Hepatocyte (in vitro differentiated cells): ENCODE data around the gene DNAJC9.

Experiments
- EZH2 ChIP-seq: fragments of 200-600 bp; sonication (generic); IDR thresholded peaks from 2 replicates; pipeline ENCODE4 v1.6.1; 2016; ENCODE audit warnings: antibody characterized with exemption, mild to moderate bottlenecking, borderline replicate concordance
- EZH2phosphoT487 ChIP-seq: fragments of 200-600 bp; sonication (generic); IDR thresholded peaks from one replicate; pipeline ENCODE4 v1.6.1; 2018; ENCODE audit warnings: antibody characterized with exemption, mild to moderate bottlenecking, low read depth, moderate library complexity; ENCODE audit not compliant: unreplicated experiment, severe bottlenecking
- TF ChIP-seq, protein P1 (sequence below): fragments of 200-600 bp; sonication (generic); IDR thresholded peaks from 2 replicates; pipeline ENCODE4 v1.5.1; 2016; ENCODE audit warnings: antibody characterized with exemption, mild to moderate bottlenecking; ENCODE audit not compliant: poor library complexity

- TF ChIP-seq, protein P1, sequence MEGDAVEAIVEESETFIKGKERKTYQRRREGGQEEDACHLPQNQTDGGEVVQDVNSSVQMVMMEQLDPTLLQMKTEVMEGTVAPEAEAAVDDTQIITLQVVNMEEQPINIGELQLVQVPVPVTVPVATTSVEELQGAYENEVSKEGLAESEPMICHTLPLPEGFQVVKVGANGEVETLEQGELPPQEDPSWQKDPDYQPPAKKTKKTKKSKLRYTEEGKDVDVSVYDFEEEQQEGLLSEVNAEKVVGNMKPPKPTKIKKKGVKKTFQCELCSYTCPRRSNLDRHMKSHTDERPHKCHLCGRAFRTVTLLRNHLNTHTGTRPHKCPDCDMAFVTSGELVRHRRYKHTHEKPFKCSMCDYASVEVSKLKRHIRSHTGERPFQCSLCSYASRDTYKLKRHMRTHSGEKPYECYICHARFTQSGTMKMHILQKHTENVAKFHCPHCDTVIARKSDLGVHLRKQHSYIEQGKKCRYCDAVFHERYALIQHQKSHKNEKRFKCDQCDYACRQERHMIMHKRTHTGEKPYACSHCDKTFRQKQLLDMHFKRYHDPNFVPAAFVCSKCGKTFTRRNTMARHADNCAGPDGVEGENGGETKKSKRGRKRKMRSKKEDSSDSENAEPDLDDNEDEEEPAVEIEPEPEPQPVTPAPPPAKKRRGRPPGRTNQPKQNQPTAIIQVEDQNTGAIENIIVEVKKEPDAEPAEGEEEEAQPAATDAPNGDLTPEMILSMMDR: no peak
- no peak for TF ChIP-seq EZH2
- no peak for TF ChIP-seq EZH2phosphoT487
These were observed 14.2 kb downstream of the DNAJC9 start for GRCh38 chr10:73232887-73233286.
